ENCODE data around the gene SCN5A. TPM values are rescaled to one million over a fixed set of nuclear protein-coding genes. Genes with fewer than 3 reads are reported as not detected.

Gene SCN5A
- polyA plus RNA-seq, 1 donor (not counting 4 experiments of a cell fraction or from before 2014, with no cell fraction given), result 0.26 TPM

DNA sequence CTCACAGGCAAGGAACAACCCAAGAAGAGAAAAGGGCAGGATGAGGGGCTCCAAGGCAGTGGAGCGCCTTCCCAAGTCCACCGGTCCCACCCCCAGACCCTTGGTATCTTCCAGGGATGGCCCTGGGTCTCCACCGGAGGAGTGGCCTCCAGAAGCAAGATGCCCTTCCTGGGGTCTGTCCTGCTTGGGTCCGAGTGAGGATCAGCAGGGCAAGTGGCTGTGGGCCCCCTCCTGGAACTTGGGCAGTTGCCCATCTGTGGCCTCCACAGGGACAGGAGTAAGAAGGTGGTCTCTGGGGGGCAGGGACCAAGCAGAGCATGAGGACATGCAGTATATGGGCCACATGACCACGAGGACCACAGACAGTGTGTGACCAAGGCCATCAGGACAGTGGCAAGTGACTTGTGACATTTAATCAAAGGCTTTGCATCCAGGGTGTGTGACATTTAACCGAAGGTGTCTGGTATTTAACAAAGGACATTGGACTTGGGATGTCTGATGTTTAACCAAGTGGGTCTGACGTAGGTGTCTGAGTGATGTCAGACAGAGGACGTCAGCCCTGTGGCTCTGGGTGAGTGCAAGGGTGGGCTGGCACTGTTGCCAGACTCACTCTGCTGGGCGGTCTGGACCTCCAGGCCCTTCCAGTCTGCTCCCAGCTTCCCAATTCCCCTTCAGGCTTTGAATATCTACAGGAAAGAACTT lies 34.7 kb downstream of the SCN5A start:
- H3K4me2 ChIP-seq (ENCODE audit: control insufficient read depth, extremely low read depth, insufficient read depth, low read depth, low read length), result no peak overlapping the region
- no peaks in the 10 kb centered on the region for H4K20me1 ChIP-seq (ENCODE audit: control insufficient read depth, extremely low read depth, insufficient read depth, low read length)
- dilution Hi-C loops (cut with MboI; ENCODE audit: extremely low pct_ligation_motif_present, low sequenced_read_pairs), result no loop called here
- peaks cover 10% of the 10 kb centered on the region for H3K27me3 ChIP-seq (ENCODE audit: control insufficient read depth, extremely low read depth, insufficient read depth, low read length)
- H3K9ac ChIP-seq (ENCODE audit: control insufficient read depth, extremely low read depth, insufficient read depth, low read length), result no peak overlapping the region
- no peak overlapping the region for H3K4me3 ChIP-seq (ENCODE audit: control insufficient read depth in 2 of 3, extremely low read depth in 1 of 3, insufficient read depth in 2 of 3, low read depth in 1 of 3, low read length in 3 of 3)
- no peaks in the 10 kb centered on the region for H3K79me2 ChIP-seq (ENCODE audit: control insufficient read depth, insufficient read depth, low read length)
- FAIRE-seq (no peak), DNase-seq (ENCODE audit: low read depth, low spot score) (no peak)
- no peaks in the 10 kb centered on the region for H3K4me1 ChIP-seq (ENCODE audit: control insufficient read depth, extremely low read depth, insufficient read depth, low read length)
- H3K36me3 ChIP-seq (ENCODE audit: control insufficient read depth in 2 of 2, extremely low read depth in 1 of 2, insufficient read depth in 2 of 2, low read length in 2 of 2), result no peaks in the 10 kb centered on the region
- no peaks in the 10 kb centered on the region for H3K9me3 ChIP-seq (ENCODE audit: control insufficient read depth, low read depth, low read length)
- H3K27ac ChIP-seq (ENCODE audit: control insufficient read depth, insufficient read depth, low read length), result no peak overlapping the region
- H2AFZ ChIP-seq (ENCODE audit: control insufficient read depth, low read length), result no peak overlapping the region
- TF ChIP-seq, protein P1, sequence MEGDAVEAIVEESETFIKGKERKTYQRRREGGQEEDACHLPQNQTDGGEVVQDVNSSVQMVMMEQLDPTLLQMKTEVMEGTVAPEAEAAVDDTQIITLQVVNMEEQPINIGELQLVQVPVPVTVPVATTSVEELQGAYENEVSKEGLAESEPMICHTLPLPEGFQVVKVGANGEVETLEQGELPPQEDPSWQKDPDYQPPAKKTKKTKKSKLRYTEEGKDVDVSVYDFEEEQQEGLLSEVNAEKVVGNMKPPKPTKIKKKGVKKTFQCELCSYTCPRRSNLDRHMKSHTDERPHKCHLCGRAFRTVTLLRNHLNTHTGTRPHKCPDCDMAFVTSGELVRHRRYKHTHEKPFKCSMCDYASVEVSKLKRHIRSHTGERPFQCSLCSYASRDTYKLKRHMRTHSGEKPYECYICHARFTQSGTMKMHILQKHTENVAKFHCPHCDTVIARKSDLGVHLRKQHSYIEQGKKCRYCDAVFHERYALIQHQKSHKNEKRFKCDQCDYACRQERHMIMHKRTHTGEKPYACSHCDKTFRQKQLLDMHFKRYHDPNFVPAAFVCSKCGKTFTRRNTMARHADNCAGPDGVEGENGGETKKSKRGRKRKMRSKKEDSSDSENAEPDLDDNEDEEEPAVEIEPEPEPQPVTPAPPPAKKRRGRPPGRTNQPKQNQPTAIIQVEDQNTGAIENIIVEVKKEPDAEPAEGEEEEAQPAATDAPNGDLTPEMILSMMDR (optimal IDR thresholded peaks at IDR 0.05 in 1 of 3, IDR thresholded peaks at IDR 0.05 in 1 of 3, conservative IDR thresholded peaks at IDR 0.05 in 1 of 3; ENCODE audit: extremely low read depth in 1 of 3, insufficient read depth in 2 of 3, low read length in 3 of 3), result no peak
- TF ChIP-seq EZH2 (IDR thresholded peaks at IDR 0.05; ENCODE audit: low read length), result no peak
- no peaks in the 10 kb centered on the region for H3K9me1 ChIP-seq (ENCODE audit: control insufficient read depth, extremely low read depth, insufficient read depth, low read length)

GRCh38 chr3:38614091-38614490 lies 35.4 kb downstream of the SCN5A start:
- DNase-seq (ENCODE audit: low read depth, low spot score), result no peak
- TF ChIP-seq, protein P1 (optimal IDR thresholded peaks at IDR 0.05 in 1 of 3, IDR thresholded peaks at IDR 0.05 in 1 of 3, conservative IDR thresholded peaks at IDR 0.05 in 1 of 3; ENCODE audit: extremely low read depth in 1 of 3, insufficient read depth in 2 of 3, low read length in 3 of 3), result no peak
- H3K9me3 ChIP-seq (ENCODE audit: control insufficient read depth, low read depth, low read length), result no peaks in the 10 kb centered on the region
- no peaks in the 10 kb centered on the region for H3K4me1 ChIP-seq (ENCODE audit: control insufficient read depth, extremely low read depth, insufficient read depth, low read length)
- no peak overlapping the region for H3K4me2 ChIP-seq (ENCODE audit: control insufficient read depth, extremely low read depth, insufficient read depth, low read depth, low read length)
- H3K9me1 ChIP-seq (ENCODE audit: control insufficient read depth, extremely low read depth, insufficient read depth, low read length), result no peaks in the 10 kb centered on the region
- peaks cover 10% of the 10 kb centered on the region for H3K27me3 ChIP-seq (ENCODE audit: control insufficient read depth, extremely low read depth, insufficient read depth, low read length)
- H3K4me3 ChIP-seq (ENCODE audit: control insufficient read depth in 2 of 3, extremely low read depth in 1 of 3, insufficient read depth in 2 of 3, low read depth in 1 of 3, low read length in 3 of 3), result no peak overlapping the region
- H3K9ac ChIP-seq (ENCODE audit: control insufficient read depth, extremely low read depth, insufficient read depth, low read length), result no peak overlapping the region
- H3K36me3 ChIP-seq (ENCODE audit: control insufficient read depth in 2 of 2, extremely low read depth in 1 of 2, insufficient read depth in 2 of 2, low read length in 2 of 2), result no peaks in the 10 kb centered on the region
- no peaks in the 10 kb centered on the region for H3K79me2 ChIP-seq (ENCODE audit: control insufficient read depth, insufficient read depth, low read length)
- dilution Hi-C loops (cut with MboI; ENCODE audit: extremely low pct_ligation_motif_present, low sequenced_read_pairs), result no loop called here
- no peak for FAIRE-seq
- no peaks in the 10 kb centered on the region for H4K20me1 ChIP-seq (ENCODE audit: control insufficient read depth, extremely low read depth, insufficient read depth, low read length)
- H3K27ac ChIP-seq (ENCODE audit: control insufficient read depth, insufficient read depth, low read length), result no peak overlapping the region
- H2AFZ ChIP-seq (ENCODE audit: control insufficient read depth, low read length), result no peak overlapping the region
